CD4-positive, CD25-positive, alpha-beta regulatory T cell (primary cell): ENCODE data around the gene ERCC1. TPM values are rescaled to one million over a fixed set of nuclear protein-coding genes. Genes with fewer than 3 reads are reported as not detected.
A peak's percentile ranks its signal among the peaks of the same experiment; 100 is the strongest.

Experiments
- ATAC-seq, 2 donors: fragments of 150-1000 bp; cut with Tn5 transposase; one replicate each; pipeline ENCODE4 v1.10.0; 2021; ENCODE audit warnings: low read depth in 2 of 2, moderate number of reproducible peaks in 2 of 2, moderate library complexity in 1 of 2
- DNase-seq, 3 donors: peaks; one replicate each; pipeline versions ENCODE4 v3.0.0 to v3.0.0-alpha.2; 2012 to 2022; ENCODE audit warnings: mixed read lengths in 1 of 3
- H3K27ac ChIP-seq: one replicate; pipeline ENCODE4 v1.7.0; 2013; ENCODE audit warnings: mild to moderate bottlenecking, low read length; ENCODE audit not compliant: insufficient read depth, poor library complexity, severe bottlenecking
- H3K27me3 ChIP-seq: one replicate; pipeline ENCODE4 v1.7.0; 2013; ENCODE audit warnings: low read length; ENCODE audit not compliant: control insufficient read depth, insufficient read depth
- H3K36me3 ChIP-seq: one replicate; pipeline ENCODE4 v1.7.0; 2013; ENCODE audit warnings: mild to moderate bottlenecking, low read length, moderate library complexity; ENCODE audit not compliant: control insufficient read depth, insufficient read depth
- H3K4me1 ChIP-seq: 2 replicates; pipeline ENCODE4 v1.7.0; 2013; ENCODE audit warnings: mild to moderate bottlenecking, low read length; ENCODE audit not compliant: insufficient read depth, control insufficient read depth, poor library complexity, severe bottlenecking
- H3K4me3 ChIP-seq: one replicate; pipeline ENCODE4 v1.7.0; 2013; ENCODE audit warnings: low read depth, mild to moderate bottlenecking, low read length, moderate library complexity
- H3K9me3 ChIP-seq, 2 experiments: 1 replicate in 1 of 2; 2 replicates in 1 of 2; pipeline ENCODE4 v1.7.0; 2013; ENCODE audit warnings: low read length in 2 of 2, mild to moderate bottlenecking in 1 of 2, moderate library complexity in 1 of 2; ENCODE audit not compliant: control insufficient read depth in 2 of 2
- H3K27ac Mint-ChIP-seq, 3 donors: one replicate each; pipeline ENCODE4 v1.8.0; 2020 to 2022; ENCODE audit warnings: mild to moderate bottlenecking in 3 of 3, mixed read lengths in 3 of 3, moderate library complexity in 2 of 3
- H3K27me3 Mint-ChIP-seq: one replicate; pipeline ENCODE4 v1.8.0; 2022; ENCODE audit warnings: mild to moderate bottlenecking, mixed read lengths
- H3K36me3 Mint-ChIP-seq: one replicate; pipeline ENCODE4 v1.8.0; 2020; ENCODE audit warnings: mixed read lengths
- H3K4me1 Mint-ChIP-seq, 4 donors: one replicate each; pipeline ENCODE4 v1.8.0; 2020 to 2022; ENCODE audit warnings: mixed read lengths in 4 of 4, mild to moderate bottlenecking in 1 of 4
- H3K4me3 Mint-ChIP-seq, 4 donors: one replicate each; pipeline ENCODE4 v1.8.0; 2020 to 2022; ENCODE audit warnings: mild to moderate bottlenecking in 4 of 4, mixed read lengths in 4 of 4, moderate library complexity in 3 of 4
- H3K9me3 Mint-ChIP-seq, 7 donors: one replicate each; pipeline ENCODE4 v1.8.0; 2020 to 2022; ENCODE audit warnings: mixed read lengths in 7 of 7, mild to moderate bottlenecking in 3 of 7, moderate library complexity in 2 of 7
- polyA plus RNA-seq, 4 donors: library from polyadenylated mRNA; unstranded; fragments of 300-500 nt; fragmentation: Illumina TruSeq; gene quantifications; one replicate each; pipeline ENCODE4 v1.2.3, GENCODE V29; 2021
- total RNA-seq: library from RNA; stranded (reverse); gene quantifications from one replicate; pipeline ENCODE4 v1.2.3, GENCODE V29; 2022

Gene ERCC1
- total RNA-seq (30.5 TPM), polyA plus RNA-seq (10 to 100 TPM; 25.9 to 28.7 (median 26.3) TPM)

DNA sequence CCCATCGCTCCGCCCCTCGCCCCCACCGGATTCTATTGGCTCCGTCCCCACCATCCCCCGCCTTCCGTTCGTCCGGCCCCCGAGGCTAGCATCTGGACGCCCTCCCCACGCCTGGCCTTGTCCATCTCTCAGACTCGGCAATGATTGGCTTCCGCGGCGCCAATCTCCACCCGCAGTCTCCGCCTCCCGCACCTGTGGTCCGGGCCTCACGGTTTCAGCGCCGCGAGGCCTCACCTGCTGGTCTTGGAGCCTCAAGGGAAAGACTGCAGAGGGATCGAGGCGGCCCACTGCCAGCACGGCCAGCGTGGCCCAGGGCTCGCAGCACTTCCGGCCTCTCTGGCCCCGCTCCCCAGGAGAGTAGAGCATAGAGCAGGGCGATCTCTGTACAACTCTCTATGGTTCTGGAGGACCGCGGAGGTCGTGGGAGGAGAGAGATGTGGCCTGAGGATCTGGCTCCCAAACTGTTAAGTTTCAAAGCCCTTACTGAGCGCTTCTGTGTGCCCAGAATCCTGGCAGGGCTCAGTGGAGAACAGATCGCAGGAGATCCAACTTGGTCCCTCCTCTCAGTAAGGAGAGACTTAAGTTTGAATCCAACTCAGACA lies at the start of gene ERCC1:
Gene ERCC1 (minus strand): TSS at position 329 of the 602 bp plus-strand sequence. CDS start 543 bp downstream, outside the sequence.
- H3K27me3 ChIP-seq, result no peaks in the 10 kb centered on the region
- peaks cover 44% of the 10 kb centered on the region for H3K4me1 ChIP-seq
- H3K27ac Mint-ChIP-seq, result peak within 1 kb of the TSS; percentile 89 to 94 (median 89)
- H3K36me3 Mint-ChIP-seq, result peaks cover 5% of the 10 kb centered on the region
- peaks cover 3 to 59% (median 25%) of the 10 kb centered on the region in 4 donors for H3K4me1 Mint-ChIP-seq
- H3K27me3 Mint-ChIP-seq, result peaks cover 10% of the 10 kb centered on the region
- ATAC-seq (peak; percentile 69 to 75), DNase-seq (peak; percentile 49 to 90 (median 84))
- peak within 1 kb of the TSS; percentile 90 to 98 (median 97) for H3K4me3 Mint-ChIP-seq
- H3K4me3 ChIP-seq, result peak within 1 kb of the TSS; percentile 78
- no peaks in the 10 kb centered on the region for H3K9me3 ChIP-seq
- no peaks in the 10 kb centered on the region for H3K36me3 ChIP-seq
- H3K9me3 Mint-ChIP-seq, result no peaks in the 10 kb centered on the region
- peak within 1 kb of the TSS; percentile 80 for H3K27ac ChIP-seq

DNA sequence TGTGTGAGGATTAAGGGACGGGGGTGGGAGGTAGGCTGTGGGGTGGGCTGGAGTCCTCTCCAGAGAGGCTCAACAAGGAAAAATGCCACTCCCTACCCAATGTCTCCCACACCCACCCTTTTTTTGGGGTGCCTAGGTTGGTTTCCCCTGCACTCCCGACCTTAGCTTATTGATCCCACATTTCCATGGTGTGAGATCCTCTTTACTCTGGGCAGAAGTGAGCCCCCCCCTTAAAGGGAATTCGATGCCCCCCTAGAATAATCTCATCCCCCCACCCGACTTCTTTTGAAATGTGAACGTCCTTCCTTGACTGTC lies 49.6 kb upstream of the ERCC1 start:
- ATAC-seq, result no peak
- Mint-ChIP-seq H3K36me3 (no peaks in the 10 kb centered on the region), H3K27ac (peak overlapping the region in 2 of 3 donors; percentile 38 to 89), H3K4me3 (peak overlapping the region in 1 of 4 donors; percentile 83), H3K4me1 (peaks cover 9 to 42% (median 27%) of the 10 kb centered on the region in 4 donors), H3K9me3 (peaks cover 0 to 8% (median 0%) of the 10 kb centered on the region in 7 donors), H3K27me3 (peaks cover 4% of the 10 kb centered on the region)
- H3K36me3 ChIP-seq, result peaks cover 17% of the 10 kb centered on the region
- peaks cover 26% of the 10 kb centered on the region for H3K4me1 ChIP-seq
- H3K4me3 ChIP-seq, result no peak overlapping the region
- no peak for DNase-seq
- H3K27ac ChIP-seq, result no peak overlapping the region
- no peaks in the 10 kb centered on the region for H3K9me3 ChIP-seq
- H3K27me3 ChIP-seq, result no peaks in the 10 kb centered on the region

DNA sequence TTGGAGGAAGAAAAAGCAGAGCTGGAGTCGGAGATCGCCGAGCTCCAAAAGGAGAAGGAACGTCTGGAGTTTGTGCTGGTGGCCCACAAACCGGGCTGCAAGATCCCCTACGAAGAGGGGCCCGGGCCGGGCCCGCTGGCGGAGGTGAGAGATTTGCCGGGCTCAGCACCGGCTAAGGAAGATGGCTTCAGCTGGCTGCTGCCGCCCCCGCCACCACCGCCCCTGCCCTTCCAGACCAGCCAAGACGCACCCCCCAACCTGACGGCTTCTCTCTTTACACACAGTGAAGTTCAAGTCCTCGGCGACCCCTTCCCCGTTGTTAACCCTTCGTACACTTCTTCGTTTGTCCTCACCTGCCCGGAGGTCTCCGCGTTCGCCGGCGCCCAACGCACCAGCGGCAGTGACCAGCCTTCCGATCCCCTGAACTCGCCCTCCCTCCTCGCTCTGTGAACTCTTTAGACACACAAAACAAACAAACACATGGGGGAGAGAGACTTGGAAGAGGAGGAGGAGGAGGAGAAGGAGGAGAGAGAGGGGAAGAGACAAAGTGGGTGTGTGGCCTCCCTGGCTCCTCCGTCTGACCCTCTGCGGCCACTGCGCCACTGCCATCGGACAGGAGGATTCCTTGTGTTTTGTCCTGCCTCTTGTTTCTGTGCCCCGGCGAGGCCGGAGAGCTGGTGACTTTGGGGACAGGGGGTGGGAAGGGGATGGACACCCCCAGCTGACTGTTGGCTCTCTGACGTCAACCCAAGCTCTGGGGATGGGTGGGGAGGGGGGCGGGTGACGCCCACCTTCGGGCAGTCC lies 49.0 kb upstream of the ERCC1 start:
- peaks cover 0 to 8% (median 0%) of the 10 kb centered on the region in 7 donors for H3K9me3 Mint-ChIP-seq

DNA sequence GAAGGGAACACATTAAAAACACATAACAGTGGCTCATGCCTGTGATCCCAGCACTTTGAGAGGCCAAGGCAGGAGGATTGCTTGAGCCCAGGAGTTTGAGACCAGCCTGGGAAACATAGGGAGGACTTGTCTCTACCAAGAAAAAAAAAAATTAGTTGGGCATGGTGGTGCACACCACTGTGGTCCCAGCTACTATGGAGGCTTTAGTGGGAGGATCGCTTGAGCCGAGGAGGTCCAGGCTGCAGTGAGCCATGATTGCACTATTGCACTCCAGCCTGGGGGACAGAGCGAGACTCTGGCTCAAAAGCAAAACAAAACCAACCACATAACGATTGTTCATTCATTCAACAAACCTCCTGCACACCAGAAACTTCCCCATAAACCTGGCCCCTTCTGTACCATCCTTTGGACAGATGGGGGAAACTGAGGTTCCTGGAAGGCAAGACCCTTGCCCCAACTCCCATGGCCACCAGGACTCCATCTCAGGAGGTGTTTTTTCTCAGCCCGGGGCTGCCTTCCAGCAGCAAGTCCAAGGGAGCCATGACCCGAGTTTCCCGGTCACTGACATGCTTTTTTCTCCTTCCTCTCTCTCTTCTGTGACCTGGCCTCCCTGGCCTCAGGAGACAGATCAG lies 48.3 kb upstream of the ERCC1 start:
- H3K4me1 ChIP-seq, result peaks cover 30% of the 10 kb centered on the region
- DNase-seq (peak in 1 of 3 donors; percentile 20), ATAC-seq (no peak)
- H3K36me3 ChIP-seq, result peaks cover 17% of the 10 kb centered on the region
- peak overlapping the region; percentile 11 for H3K4me3 ChIP-seq
- no peak overlapping the region for H3K27ac ChIP-seq
- H3K4me1 Mint-ChIP-seq, result peaks cover 3 to 40% (median 22%) of the 10 kb centered on the region in 4 donors
- peaks cover 13% of the 10 kb centered on the region for H3K27me3 Mint-ChIP-seq
- H3K9me3 Mint-ChIP-seq, result peaks cover 0 to 7% (median 0%) of the 10 kb centered on the region in 7 donors
- peak overlapping the region; percentile 7 to 95 (median 71) for H3K4me3 Mint-ChIP-seq
- H3K27me3 ChIP-seq, result no peaks in the 10 kb centered on the region
- peak overlapping the region in 1 of 3 donors; percentile 87 for H3K27ac Mint-ChIP-seq
- H3K36me3 Mint-ChIP-seq, result no peaks in the 10 kb centered on the region
- no peaks in the 10 kb centered on the region for H3K9me3 ChIP-seq

More for the DNA sequence above, 49.0 kb upstream of the ERCC1 start:
- Mint-ChIP-seq H3K27me3 (peaks cover 7% of the 10 kb centered on the region), H3K4me1 (peaks cover 4 to 41% (median 22%) of the 10 kb centered on the region in 4 donors), H3K36me3 (no peaks in the 10 kb centered on the region), H3K27ac (peak overlapping the region in 1 of 3 donors; percentile 70), H3K4me3 (peak overlapping the region in 3 of 4 donors; percentile 51 to 90 (median 59))
- H3K27me3 ChIP-seq, result no peaks in the 10 kb centered on the region
- no peak for ATAC-seq
- H3K27ac ChIP-seq, result no peak overlapping the region
- DNase-seq, result peak in 2 of 3 donors; percentile 24 to 56
- no peak overlapping the region for H3K4me3 ChIP-seq
- H3K9me3 ChIP-seq, result no peaks in the 10 kb centered on the region
- H3K36me3 ChIP-seq, result peaks cover 17% of the 10 kb centered on the region
- H3K4me1 ChIP-seq, result peaks cover 26% of the 10 kb centered on the region

DNA sequence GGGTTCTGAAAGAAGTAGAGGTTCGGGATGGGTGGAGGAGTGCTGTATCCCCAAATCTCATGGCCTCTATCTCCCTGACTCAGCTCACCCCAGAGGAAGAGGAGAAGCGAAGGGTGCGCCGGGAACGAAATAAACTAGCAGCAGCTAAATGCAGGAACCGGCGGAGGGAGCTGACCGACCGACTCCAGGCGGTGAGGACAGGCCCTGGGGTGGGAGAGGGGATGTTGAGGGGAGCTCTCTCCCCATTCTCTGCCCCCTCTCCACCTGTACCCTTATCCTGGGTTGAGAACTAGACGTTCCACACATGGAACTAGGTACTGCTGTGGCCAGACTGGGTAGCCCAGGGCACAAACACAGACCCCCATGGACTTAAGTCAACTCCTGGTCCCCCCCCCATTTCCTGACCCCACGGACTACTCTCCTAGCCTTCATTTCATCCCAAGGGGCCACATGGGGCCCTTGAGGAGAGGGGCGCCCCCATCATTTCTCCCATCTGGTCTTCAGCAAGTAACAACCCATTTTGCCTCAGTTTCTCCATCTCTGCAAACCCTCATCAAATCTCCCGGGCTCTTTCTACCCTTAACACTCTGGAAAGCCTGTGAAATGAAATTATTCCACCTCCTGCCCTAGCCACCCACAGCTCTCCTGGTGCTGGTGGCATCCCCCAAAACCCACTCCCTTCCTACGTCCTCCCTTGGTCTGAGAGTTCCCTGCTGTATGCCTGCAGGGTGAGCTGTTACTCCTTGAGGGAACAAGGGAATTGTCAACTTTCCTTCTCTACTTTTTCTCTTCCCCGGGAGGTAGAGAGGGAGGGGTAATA lies 47.6 kb upstream of the ERCC1 start:
- ATAC-seq (no peak), DNase-seq (no peak)
- no peak overlapping the region for H3K27ac ChIP-seq
- H3K4me3 Mint-ChIP-seq, result peak overlapping the region; percentile 7 to 95 (median 71)
- H3K27me3 ChIP-seq, result no peaks in the 10 kb centered on the region
- H3K9me3 Mint-ChIP-seq, result peaks cover 0 to 6% (median 0%) of the 10 kb centered on the region in 7 donors
- peaks cover 17% of the 10 kb centered on the region for H3K27me3 Mint-ChIP-seq
- H3K4me1 ChIP-seq, result peaks cover 34% of the 10 kb centered on the region
- no peaks in the 10 kb centered on the region for H3K9me3 ChIP-seq
- peaks cover 17% of the 10 kb centered on the region for H3K36me3 ChIP-seq
- no peaks in the 10 kb centered on the region for H3K36me3 Mint-ChIP-seq
- H3K27ac Mint-ChIP-seq, result peak overlapping the region in 1 of 3 donors; percentile 87
- H3K4me3 ChIP-seq, result peak overlapping the region; percentile 31
- H3K4me1 Mint-ChIP-seq, result peaks cover 2 to 37% (median 20%) of the 10 kb centered on the region in 4 donors

DNA sequence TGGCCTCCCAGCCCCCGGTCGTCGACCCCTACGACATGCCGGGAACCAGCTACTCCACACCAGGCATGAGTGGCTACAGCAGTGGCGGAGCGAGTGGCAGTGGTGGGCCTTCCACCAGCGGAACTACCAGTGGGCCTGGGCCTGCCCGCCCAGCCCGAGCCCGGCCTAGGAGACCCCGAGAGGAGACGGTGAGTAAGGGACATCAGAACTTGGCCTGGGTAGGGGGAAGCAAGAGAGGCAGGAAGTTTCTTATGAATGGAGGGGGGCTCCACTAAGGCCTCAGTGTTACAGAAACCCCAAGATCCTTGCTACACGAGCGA lies 47.0 kb upstream of the ERCC1 start:
- Mint-ChIP-seq H3K36me3 (no peaks in the 10 kb centered on the region), H3K4me1 (peaks cover 2 to 37% (median 20%) of the 10 kb centered on the region in 4 donors), H3K9me3 (peaks cover 0 to 6% (median 0%) of the 10 kb centered on the region in 7 donors)

More for the DNA sequence above, 47.0 kb upstream of the ERCC1 start:
- H3K27me3 ChIP-seq, result no peaks in the 10 kb centered on the region
- DNase-seq (peak in 1 of 3 donors; percentile 21), ATAC-seq (no peak)
- peaks cover 20% of the 10 kb centered on the region for H3K27me3 Mint-ChIP-seq
- peak overlapping the region; percentile 7 to 95 (median 92) for H3K4me3 Mint-ChIP-seq
- H3K4me3 ChIP-seq, result peak overlapping the region; percentile 31
- peaks cover 34% of the 10 kb centered on the region for H3K4me1 ChIP-seq
- peak overlapping the region in 2 of 3 donors; percentile 99 for H3K27ac Mint-ChIP-seq
- H3K9me3 ChIP-seq, result no peaks in the 10 kb centered on the region
- H3K27ac ChIP-seq, result no peak overlapping the region
- H3K36me3 ChIP-seq, result peaks cover 17% of the 10 kb centered on the region
